ENCODE measurements around the gene CMTR1. TPM values are rescaled to one million over a fixed set of nuclear protein-coding genes. Genes with fewer than 3 reads are reported as not detected.

The CMTR1 gene
- total RNA-seq, 1 experiment from 2014 or later, result 36.4 TPM

DNA sequence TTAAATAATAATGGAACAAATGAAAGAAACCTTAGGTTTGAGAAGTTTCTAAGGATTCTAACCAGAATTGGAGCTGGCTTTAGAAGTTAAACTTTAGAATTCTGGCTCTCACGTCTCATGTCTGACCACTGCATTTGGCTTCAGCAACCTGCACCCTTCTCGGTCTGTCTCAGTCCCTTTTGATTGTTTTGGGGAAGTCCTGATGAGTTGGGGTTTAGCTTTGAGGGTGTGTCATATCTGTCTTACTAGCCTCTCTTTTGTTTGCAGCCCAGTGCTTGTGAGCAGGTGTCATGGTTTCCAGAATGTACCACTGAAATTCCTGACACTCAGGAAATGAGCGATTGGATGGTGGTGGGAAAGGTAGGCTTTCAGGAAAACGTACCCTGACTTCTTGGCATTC, 17.0 kb downstream of the CMTR1 start:
- Histone ChIP-seq H3K4me3 (ENCODE audit: low read length) (no peak overlapping the region), H2AFZ (ENCODE audit: low read length) (no peak overlapping the region), H3K4me2 (ENCODE audit: low read length) (no peak overlapping the region), H4K20me1 (ENCODE audit: low read length) (no peaks in the 10 kb centered on the region), H3K79me2 (ENCODE audit: low read length) (no peaks in the 10 kb centered on the region), H3K4me1 (ENCODE audit: insufficient read depth, low read length) (no peaks in the 10 kb centered on the region), H3F3A (ENCODE audit: low read length, unreplicated experiment) (no peaks in the 10 kb centered on the region), H3K27ac (ENCODE audit: low read length) (no peak overlapping the region), H3K36me3 (ENCODE audit: low read depth, low read length) (peaks cover 47% of the 10 kb centered on the region), H3K9ac (ENCODE audit: low read length) (no peak overlapping the region), H3K9me2 (replicated peaks; ENCODE audit: low read length) (no peaks in the 10 kb centered on the region), H3K9me3 (ENCODE audit: low read length) (no peaks in the 10 kb centered on the region), H3K27me3 (ENCODE audit: low read length) (no peaks in the 10 kb centered on the region)
- CTCF ChIA-PET, result no interaction called here
- ATAC-seq (no peak), DNase-seq (no peak)
- intact Hi-C loops (cut with micrococcal nuclease), result no loop called here
- no TSS peak for BruUV-seq (replicated peaks)
- no peak for TF ChIP-seq EZH2phosphoT487 (IDR thresholded peaks at IDR 0.05; ENCODE audit: borderline replicate concordance, low read length)
- TF ChIP-seq EZH2 (IDR thresholded peaks at IDR 0.05; ENCODE audit: low read length, unreplicated experiment), result no peak
- POLR2A ChIA-PET (ENCODE audit: unreplicated experiment), result no interaction called here

DNA sequence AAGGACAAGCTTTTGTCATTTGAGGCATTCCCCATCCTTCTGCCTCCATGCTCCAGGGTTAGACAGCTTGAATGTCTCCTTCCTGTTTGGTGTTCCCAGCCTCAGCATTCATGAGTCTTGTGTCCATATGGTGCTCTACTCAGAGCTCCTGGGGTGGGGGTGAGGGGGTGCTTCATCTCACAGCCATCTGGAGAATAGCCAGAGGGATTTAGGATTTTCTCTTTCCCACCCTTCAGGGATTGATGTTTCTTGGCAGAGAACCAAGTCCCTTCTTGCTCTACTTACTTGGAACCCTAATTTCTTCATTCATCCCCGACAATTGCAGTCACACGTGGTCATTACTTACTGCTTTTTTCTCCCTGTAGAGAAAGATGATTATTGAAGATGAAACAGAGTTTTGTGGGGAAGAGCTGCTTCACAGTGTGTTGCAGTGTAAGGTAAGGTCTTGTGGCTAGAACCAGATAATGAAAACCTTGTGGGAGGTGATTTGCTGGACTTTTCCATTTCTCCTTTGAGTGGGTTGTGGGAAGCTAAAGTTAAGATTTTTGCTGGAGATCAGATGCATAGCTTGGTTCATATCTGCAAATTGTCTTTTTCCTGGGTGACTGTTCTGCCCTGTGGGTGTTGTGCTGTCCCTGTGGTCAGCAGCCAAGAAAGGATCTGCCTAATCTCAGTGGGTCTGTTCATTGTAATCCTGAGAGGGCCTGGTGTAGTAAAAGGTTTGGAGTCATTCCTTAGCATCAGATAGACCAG, 18.6 kb downstream of the CMTR1 start:
- TF ChIP-seq EZH2phosphoT487 (IDR thresholded peaks at IDR 0.05; ENCODE audit: borderline replicate concordance, low read length), result no peak
- no peak for TF ChIP-seq EZH2 (IDR thresholded peaks at IDR 0.05; ENCODE audit: low read length, unreplicated experiment)
- TF ChIP-seq, protein P1, sequence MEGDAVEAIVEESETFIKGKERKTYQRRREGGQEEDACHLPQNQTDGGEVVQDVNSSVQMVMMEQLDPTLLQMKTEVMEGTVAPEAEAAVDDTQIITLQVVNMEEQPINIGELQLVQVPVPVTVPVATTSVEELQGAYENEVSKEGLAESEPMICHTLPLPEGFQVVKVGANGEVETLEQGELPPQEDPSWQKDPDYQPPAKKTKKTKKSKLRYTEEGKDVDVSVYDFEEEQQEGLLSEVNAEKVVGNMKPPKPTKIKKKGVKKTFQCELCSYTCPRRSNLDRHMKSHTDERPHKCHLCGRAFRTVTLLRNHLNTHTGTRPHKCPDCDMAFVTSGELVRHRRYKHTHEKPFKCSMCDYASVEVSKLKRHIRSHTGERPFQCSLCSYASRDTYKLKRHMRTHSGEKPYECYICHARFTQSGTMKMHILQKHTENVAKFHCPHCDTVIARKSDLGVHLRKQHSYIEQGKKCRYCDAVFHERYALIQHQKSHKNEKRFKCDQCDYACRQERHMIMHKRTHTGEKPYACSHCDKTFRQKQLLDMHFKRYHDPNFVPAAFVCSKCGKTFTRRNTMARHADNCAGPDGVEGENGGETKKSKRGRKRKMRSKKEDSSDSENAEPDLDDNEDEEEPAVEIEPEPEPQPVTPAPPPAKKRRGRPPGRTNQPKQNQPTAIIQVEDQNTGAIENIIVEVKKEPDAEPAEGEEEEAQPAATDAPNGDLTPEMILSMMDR (conservative IDR thresholded peaks at IDR 0.05; ENCODE audit: low read depth, low read length), result no peak
- H3K36me3 ChIP-seq (ENCODE audit: low read depth, low read length), result peaks cover 40% of the 10 kb centered on the region
- H4K20me1 ChIP-seq (ENCODE audit: low read length), result no peaks in the 10 kb centered on the region
- H3K79me2 ChIP-seq (ENCODE audit: low read length), result no peaks in the 10 kb centered on the region
- no peak overlapping the region for H3K4me2 ChIP-seq (ENCODE audit: low read length)
- no peak overlapping the region for H3K27ac ChIP-seq (ENCODE audit: low read length)
- H2AFZ ChIP-seq (ENCODE audit: low read length), result no peak overlapping the region
- no peaks in the 10 kb centered on the region for H3K9me3 ChIP-seq (ENCODE audit: low read length)
- H3K4me1 ChIP-seq (ENCODE audit: insufficient read depth, low read length), result peaks cover 12% of the 10 kb centered on the region
- intact Hi-C loops (cut with micrococcal nuclease), result no loop called here
- H3K9ac ChIP-seq (ENCODE audit: low read length), result no peak overlapping the region
- no peak overlapping the region for H3K4me3 ChIP-seq (ENCODE audit: low read length)
- H3K27me3 ChIP-seq (ENCODE audit: low read length), result no peaks in the 10 kb centered on the region
- CTCF ChIA-PET, result no interaction called here
- POLR2A ChIA-PET (ENCODE audit: unreplicated experiment), result no interaction called here
- no peaks in the 10 kb centered on the region for H3F3A ChIP-seq (ENCODE audit: low read length, unreplicated experiment)
- H3K9me2 ChIP-seq (replicated peaks; ENCODE audit: low read length), result no peaks in the 10 kb centered on the region
- no peak for ATAC-seq
- no TSS peak for BruUV-seq (replicated peaks)
- DNase-seq, result no peak

DNA sequence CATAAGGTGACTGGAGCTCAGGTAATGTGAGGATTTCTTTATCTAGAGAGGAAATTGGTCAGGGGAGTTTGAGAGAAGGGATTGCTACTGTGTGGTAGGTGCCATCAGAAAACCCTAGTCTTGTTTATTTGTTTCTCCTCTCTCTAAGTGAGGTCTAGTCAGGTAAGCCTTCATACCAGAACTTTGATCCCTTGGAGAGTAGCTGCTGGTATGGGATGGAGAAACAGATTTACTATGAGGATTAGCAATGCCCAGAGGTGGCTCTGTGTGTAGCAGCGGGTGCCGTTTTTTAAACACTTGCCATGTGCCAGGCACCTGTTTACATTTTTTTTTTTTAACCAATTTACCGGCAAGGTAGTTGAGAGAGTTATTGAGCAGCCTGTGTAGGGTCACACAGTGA, 19.5 kb downstream of the CMTR1 start:
- H4K20me1 ChIP-seq (ENCODE audit: low read length), result no peaks in the 10 kb centered on the region
- no TSS peak for BruUV-seq (replicated peaks)
- H3K27me3 ChIP-seq (ENCODE audit: low read length), result no peaks in the 10 kb centered on the region
- H3K9me3 ChIP-seq (ENCODE audit: low read length), result no peaks in the 10 kb centered on the region
- no peaks in the 10 kb centered on the region for H3K9me2 ChIP-seq (replicated peaks; ENCODE audit: low read length)
- no peaks in the 10 kb centered on the region for H3K79me2 ChIP-seq (ENCODE audit: low read length)
- H3K36me3 ChIP-seq (ENCODE audit: low read depth, low read length), result peaks cover 32% of the 10 kb centered on the region
- CTCF ChIA-PET, result no interaction called here
- TF ChIP-seq EZH2phosphoT487 (IDR thresholded peaks at IDR 0.05; ENCODE audit: borderline replicate concordance, low read length), result no peak
- TF ChIP-seq, protein P1 (conservative IDR thresholded peaks at IDR 0.05; ENCODE audit: low read depth, low read length), result no peak
- no peak for TF ChIP-seq EZH2 (IDR thresholded peaks at IDR 0.05; ENCODE audit: low read length, unreplicated experiment)
- intact Hi-C loops (cut with micrococcal nuclease), result no loop called here
- no peak overlapping the region for H3K4me2 ChIP-seq (ENCODE audit: low read length)
- ATAC-seq, result no peak
- no peak overlapping the region for H2AFZ ChIP-seq (ENCODE audit: low read length)
- H3K27ac ChIP-seq (ENCODE audit: low read length), result no peak overlapping the region
- H3K4me1 ChIP-seq (ENCODE audit: insufficient read depth, low read length), result peaks cover 20% of the 10 kb centered on the region
- no peak overlapping the region for H3K9ac ChIP-seq (ENCODE audit: low read length)
- POLR2A ChIA-PET (ENCODE audit: unreplicated experiment), result no interaction called here
- no peak for DNase-seq
- no peak overlapping the region for H3K4me3 ChIP-seq (ENCODE audit: low read length)
- H3F3A ChIP-seq (ENCODE audit: low read length, unreplicated experiment), result no peaks in the 10 kb centered on the region

Measured in PC-3 (cell line).